COR-L47 (cell line): Measurements from ENCODE around the gene SLA2.
"Not testable (repeated sequence)": the region's sequence is repeated elsewhere in the genome, so short reads cannot be mapped to it uniquely, and the experiment has no call there.

Source experiments
- DNase-seq: peaks from one replicate; lab custom pipeline; 2025; lab: John Stamatoyannopoulos, UW

Gene SLA2, protein sequence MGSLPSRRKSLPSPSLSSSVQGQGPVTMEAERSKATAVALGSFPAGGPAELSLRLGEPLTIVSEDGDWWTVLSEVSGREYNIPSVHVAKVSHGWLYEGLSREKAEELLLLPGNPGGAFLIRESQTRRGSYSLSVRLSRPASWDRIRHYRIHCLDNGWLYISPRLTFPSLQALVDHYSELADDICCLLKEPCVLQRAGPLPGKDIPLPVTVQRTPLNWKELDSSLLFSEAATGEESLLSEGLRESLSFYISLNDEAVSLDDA

DNA sequence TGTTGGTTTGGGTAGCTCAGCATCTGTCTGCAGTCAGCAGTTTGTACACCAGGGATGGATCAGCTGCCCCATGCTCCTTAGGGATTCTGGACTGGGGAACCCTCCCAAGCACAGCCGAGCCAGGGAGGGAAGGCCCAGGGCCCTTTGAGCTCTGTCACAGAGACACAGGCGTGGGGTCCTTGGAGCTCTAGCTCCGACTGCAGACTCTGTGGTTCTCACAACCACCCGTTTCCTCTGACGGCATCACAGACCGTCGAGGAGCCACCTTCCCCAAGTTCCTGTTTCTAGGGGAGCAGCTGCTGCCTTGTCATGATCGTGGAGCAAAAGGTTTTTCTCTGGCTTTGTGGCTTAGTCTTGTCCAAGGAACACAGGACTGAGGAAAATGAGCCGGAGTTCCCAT is at the start of gene SLA2:
Gene SLA2, minus strand, starts transcription at position 199 of the 400 bp plus-strand sequence. CDS start 4,861 bp downstream, outside the sequence.
- no peak for DNase-seq

DNA sequence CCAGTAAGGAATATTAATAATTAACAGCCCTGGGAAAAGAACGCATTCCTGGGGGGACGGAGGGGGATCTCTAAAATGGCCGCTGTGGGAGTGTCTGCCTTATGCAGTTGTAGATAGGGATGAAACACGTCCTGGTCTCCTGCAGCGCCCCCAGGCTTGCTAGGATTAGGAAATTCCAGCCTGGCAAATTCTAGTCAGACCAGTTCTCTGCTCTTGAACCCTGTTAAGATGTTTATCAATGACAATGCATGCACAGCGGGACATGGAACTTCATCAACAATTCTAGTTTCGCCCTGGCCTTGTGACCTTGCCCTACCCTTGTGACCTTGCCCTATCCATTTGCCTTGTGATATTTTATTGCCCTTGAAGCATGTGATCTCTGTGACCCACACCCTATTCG is 49.5 kb upstream of the SLA2 start:
- not testable (repeated sequence) for DNase-seq

DNA sequence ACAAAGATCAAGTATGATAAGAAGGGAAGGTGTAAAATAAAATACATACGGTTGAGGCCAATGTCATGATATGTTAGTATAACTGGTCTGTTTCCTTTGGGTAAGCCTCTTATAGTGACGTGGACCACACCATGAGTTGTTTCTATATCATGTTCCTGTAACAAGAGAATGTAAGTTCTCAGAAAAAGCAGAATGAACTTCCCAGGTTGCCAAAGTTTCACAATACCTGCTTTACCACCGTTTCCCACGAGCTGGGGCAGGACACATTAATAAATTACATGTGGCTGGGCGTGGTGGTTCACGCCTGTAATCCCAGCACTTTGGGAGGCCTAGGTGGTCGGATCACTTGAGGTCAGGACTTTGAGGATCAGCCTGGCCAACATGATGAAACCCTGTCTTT is 42.6 kb upstream of the SLA2 start:
- DNase-seq: no peak

DNA sequence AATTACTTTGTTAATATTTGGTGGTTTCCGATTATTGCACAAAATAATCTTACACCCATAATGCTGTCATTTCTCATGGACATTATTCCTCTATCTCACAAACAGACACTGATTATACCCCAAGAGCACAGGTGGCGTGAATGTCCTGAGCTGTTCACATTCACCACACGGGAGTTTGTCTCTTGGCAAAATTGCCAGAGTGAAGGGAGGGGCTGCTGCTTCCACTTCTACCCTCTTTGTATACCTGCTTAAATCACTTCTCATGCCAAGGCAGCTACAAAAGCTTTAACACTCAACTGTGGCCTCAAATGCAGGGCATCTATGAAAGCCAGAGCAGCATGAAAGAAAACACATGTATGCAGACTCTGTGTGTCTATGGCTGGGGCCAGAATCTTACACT is 41.9 kb upstream of the SLA2 start:
- no peak for DNase-seq

DNA sequence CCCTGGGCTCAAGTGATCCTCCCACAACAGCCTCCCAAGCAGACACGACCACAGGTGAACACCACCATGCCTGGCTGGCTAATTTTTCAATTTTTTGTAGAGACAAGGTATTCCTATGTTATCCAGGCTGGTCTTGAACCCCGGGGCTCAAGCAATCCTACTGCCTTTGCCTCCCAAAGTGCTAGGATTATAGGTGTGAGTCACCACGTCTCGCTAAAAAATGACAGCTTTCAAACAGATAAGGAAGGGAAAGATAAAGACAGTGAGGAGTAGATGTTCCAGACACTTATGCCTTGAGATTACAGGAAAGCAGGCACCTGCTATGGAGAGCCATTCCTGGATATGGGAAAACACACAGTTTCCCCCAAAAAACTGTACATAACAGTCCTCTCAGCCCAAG is 40.9 kb upstream of the SLA2 start:
- no peak for DNase-seq

DNA sequence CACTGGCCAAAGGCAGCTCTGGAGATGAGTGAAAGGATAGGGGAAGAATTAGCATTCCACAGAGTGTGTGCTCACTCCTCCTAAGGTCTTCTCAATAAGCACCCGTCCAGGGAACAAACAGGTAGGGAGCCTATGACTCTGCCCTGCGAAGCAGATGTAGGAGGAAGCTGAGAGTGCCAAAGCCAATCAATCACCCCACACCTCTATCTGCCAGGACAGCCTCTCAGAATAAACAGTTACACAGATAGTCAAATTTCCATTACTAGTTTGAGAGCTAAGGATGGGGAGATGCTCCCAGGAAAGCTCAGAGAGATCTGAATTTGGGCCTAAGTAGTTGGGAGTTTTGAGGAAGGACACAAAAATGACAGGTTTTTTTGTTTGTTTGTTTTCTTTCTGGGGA is 40.5 kb upstream of the SLA2 start:
- no peak for DNase-seq

DNA sequence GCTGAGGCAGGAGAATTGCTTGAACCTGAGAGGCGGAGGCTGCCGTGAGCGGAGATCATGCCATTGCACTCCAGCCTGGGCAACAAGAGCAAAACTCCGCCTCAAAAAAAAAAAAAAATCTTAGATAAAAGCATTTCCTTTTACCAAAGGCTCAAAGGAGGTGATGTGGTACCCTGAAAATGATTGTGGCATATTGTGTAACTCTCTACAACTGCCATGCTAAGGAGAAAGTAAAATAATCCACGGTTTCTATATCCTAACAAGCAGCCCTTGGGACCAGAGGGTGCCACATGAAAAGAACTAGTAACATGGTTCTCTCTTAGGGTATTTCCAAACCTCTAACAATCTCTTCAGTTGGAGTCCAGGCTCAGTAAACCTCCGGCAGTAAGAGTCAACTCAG is 38.8 kb upstream of the SLA2 start:
- DNase-seq: no peak

DNA sequence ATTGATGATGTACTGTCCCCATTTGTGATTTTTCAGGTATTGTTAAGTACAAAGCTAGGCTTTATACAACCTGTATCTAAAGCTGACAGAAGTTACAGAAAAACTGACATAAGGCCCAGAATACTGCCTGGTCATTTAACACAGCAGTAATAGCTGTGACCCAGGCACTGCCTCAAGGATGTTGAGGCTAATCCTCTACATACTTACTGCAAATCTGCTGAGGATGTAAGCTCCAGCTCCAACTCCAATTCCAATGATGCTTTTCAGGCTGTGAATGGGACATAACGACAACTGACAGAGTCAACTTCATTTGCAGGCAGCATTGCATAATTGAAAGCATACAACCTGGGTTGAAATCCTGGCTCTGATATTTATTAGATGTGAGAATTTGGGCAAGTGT is 36.3 kb upstream of the SLA2 start:
- DNase-seq: no peak

DNA sequence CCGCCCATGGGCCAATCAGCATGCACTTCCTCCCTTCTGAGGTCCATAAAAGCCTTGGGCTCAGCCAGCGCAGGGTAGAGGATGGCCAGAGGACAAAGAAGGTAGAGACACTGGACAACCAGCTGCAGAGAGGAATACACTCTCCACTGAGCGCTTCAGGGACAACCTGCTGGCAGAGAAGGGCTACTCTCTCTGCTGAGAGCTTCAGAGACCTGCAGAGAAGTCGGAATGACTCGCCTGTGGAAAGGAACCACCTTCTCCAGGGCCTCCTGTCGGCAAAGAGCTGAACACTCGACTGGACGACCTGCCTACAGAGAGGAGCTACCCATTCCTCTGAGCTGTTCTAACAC is 31.4 kb upstream of the SLA2 start:
- DNase-seq: no peak

DNA sequence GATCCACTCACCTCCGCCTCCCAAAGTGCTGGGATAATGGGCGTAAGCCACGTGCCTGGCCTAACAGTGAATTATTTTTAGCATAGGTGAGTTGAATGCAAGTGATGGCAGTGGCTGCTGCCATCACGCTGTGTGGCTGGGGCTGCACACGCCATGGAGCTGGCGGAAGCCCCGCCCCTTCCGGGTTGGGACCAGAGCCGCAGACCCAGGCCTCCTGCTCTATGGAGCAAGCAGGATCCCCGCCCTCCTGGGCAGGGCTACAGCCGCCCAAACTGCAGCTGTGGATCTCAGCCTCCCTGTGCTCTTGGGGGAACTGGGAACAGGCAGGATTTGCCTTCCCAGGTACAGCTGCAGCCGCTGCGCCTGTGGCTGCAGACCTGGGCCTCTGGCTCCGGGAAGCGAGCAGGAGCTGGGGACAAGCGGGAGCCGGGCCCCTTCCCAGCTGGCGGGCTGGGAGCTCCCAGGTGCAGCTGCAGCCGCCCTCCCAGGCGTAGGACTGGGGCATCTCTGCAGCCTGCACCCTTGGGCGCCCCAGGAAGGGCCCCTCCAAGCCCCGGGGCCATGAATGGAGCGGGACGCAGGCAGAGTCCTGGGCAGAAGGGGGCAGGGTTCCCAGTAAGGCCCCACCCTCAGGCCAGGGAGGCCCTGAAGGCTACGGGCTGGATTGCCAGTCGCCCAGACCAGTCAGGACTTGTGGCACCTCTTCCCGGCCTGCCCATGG is 30.9 kb upstream of the SLA2 start:
- no peak for DNase-seq

DNA sequence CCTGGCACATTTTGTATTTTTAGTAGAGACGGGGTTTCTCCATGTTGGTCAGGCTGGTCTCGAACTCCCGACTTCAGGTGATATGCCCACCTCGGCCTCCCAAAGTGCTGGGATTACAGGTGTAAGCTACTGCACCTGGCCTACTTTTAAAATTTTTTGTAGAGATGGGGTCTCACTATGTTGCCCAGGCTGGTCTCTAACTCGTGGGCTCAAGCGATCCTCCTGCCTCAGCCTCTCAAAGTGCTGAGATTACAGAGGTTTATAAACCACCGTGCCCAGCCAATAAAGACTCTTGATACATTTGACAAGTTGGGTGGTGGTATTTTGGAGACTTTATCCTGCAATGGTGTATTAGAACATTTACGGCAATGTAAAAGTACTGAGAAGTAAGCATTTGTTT is 29.5 kb upstream of the SLA2 start:
- not testable (repeated sequence) for DNase-seq

DNA sequence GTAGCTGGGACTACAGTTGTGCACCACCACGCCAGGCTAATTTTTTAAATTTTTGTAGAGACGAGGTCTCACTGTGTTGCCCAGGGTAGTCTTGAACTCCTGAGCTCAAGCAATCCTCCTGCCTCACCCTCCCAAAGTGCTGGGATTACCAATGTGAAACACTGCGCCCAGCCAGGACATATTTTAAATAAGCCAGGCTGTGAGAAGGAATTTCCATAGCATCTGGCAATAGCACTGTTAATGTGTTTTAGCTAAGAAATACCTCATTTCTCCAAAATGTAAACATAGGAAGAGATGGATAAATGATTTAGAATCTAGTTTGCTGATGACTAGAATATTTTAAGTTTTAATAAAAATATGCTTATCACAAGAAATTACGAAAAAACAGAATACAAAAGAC is 27.0 kb upstream of the SLA2 start:
- no peak for DNase-seq

DNA sequence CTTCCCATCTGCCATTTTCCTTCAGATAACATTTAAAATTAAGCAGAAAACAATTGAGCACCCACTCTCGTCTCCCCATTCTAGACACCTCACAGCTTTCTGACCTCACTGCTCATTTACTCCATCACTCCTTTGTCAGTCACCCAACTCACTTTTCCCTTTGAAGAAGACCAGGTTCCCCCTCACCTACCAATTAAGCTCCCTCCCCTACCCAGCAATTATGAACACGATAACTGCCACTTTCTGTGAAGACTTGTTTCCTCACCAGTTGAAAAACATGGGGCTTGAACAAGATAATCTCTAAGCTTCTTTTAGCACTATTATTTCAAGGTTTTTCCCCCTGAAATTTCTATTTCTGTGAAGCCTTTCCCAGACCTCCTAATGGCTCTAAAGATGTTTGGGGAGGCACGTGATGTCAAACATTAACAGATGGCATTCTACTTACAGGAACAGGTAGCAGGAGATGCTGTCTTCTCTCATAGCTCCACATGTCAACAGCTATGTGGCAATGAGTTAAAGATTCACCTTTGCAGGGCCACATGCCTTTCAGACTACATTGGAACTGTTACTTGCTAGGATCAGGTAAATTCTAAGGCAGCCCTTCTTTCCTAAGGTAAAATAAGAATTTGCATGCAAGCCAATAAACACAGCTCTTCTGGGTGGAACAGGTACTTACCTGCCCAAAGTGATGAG is 24.8 kb upstream of the SLA2 start:
- DNase-seq: no peak

DNA sequence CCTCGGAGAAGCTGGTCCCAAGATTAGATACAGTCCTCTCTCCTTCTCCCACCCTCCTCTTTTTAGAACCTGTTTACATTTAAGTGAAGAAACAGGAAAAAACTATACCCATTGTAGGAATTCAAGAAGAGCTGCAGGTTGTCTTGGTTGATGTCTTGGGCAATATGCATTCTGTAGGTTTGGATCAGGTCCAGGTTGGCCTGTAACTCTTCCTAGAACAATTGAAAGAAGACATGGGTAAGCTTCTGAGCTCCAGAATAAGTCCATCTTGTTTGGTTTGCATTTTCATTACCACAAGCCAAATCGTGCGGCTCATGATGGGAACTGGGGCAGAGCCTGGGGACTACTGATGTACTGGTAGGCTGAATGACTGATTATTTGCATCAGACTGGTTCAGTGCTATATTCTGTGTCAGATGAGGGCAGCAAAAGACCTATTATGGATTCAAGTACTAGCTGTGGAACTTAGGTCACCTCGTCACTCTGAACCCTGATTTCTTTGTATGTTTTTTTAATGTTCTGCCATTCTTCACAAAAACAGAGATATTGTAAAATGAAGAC is 20.3 kb upstream of the SLA2 start:
- DNase-seq: no peak

DNA sequence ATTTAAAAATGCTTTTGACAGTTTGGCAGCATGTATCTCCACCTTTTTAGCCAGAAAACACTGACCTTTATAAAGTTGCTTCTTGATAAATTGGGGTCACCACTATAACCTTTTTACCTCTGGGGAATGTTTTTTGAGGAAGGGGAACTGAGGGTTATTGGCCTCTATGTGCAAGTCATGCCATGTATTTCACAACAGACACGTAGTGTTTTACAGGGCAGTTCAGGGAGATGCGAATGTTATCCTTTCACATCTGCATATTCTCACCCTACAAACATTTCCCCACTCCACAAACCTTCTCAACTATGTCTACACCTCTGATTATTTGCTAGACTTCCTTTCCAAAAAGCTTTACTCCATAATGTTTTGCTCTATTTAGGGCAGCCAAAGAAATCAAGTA is 17.0 kb upstream of the SLA2 start:
- no peak for DNase-seq

DNA sequence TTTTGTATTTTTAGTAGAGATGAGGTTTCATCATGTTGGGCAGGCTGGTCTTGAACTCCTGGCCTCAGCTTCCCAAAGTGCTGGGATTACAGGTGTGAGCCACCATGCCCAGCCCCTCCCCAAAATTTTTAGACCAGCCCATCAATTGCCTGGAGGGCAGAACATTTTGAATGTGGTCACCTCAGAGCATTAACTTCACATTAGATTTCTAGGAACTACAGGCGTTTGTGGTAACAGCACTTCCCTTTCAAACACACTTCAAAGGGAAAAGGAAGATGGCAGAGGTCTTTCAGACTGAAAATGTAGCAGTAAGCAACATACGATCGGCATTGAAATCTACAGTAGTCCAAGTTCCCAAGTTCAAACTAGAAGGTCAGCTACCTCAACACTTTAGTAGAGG is 12.3 kb upstream of the SLA2 start:
- DNase-seq: no peak

DNA sequence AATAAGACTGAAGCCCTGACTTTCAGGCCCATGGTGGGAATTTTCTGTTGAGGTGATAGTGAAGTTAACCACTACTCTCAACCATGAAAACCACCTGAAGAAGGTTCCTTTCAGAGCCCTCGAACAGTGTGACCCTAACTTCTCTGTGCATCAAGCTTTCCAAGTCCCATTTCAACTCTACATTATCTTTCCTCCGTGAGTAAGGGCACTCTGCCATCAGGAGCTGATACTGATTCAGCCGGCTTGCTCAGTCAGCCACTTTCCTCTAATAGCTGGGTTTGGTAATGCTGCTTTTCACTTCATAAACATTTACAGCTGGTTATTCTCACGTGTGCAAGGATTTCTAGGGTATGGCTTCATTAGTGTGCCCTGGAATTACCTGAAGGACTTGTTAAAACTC is 10.7 kb upstream of the SLA2 start:
- DNase-seq: no peak

DNA sequence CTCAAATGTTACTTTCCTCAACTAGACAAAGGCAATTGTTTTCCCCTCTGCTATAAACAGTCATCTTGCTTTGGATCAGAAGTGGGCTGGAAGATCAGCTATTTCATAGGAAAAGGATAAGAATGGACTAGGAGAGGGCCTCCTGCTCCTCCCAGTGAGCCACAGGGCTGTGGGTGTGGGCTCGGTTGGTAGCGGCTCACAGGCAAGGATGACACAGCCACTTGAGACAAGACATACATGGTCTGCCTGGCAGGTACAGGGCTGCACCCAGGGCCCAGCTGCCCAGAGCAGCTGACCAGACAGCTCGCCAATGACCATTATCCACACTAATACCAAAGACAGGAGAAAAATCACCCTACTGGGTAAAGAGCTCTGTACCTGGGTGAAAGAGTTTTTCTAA is 9.0 kb upstream of the SLA2 start:
- DNase-seq: no peak

DNA sequence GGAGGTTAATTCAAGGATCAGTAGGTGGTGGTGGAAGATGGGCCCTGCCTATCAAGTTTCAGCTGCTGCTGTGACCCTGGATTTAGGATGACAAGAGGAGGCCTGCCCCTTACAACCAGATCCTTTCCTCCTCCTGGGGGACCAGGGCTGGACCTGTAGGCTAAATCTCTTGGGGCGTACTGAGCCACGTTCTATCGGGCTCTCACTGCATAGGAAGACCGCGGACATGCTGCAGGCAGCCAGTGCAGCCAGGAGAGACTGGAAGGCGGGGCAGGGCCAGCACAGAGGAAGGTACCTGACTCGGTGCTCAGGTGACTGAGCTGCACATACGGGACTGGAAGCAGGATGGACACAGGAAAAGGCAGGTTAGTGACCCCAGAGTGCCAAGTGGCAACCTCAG is 8.5 kb upstream of the SLA2 start:
- no peak for DNase-seq

DNA sequence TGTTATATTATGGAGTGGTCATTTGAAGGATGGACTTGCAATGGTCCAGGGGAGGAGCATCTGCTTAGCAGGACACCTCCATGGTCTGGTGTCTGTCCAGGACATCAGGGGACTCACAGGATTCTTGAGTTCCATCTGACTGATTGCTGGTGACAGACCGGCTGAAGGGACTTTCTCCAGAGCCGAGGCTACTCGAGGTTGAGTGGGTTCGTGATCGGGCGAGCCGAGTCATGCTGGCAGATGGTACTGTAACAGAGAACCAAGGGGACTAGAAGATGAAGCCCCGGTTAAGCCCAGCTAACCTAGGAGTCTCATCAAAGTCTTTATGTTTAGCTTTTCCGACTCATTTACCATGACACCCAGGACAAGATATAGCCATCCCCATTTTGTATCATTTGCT is 7.5 kb upstream of the SLA2 start:
- no peak for DNase-seq

DNA sequence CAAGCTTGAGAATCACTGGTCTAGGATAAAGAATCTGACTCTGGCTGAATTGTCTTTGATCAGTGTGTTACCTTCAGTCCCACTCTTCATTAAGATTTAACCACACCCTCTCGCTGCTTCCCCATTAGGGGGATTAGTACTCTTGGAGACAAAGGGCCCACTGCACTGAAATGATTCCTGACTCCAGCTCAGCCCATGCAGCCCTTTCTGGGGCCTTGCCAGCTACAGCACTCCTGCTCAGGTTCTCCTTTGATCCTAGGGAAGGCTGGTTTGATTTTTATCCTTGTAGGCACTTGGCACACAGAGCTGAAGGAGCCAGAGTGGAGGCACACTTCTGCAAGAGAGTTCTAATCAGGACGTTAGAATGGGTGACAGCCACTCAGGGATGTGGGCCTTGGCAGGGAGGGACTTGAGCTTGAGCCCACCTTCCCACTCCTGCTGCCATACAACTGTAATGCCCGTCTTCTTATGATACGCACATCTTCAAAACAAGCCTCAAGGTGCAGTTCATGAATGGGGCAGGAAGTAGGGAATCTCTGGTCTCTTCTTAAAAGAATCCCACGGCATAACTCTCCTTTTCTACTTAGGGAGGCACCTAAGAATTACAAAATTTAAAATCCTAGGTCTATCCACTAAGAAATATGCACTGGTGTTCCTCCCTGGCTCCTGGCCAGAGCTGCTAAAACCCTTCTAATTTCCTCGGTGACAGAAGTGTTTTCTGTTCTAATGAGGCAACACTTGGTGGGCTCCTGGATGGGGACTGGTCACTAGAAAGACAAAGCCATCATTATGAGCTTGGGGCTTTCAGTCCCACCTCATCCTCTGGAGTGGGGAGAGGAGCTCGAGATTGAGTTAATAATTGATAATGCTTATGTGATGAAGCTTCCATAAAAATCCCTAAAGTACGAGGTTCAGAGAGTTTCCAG is 1.5 kb upstream of the SLA2 start:
- no peak for DNase-seq

DNA sequence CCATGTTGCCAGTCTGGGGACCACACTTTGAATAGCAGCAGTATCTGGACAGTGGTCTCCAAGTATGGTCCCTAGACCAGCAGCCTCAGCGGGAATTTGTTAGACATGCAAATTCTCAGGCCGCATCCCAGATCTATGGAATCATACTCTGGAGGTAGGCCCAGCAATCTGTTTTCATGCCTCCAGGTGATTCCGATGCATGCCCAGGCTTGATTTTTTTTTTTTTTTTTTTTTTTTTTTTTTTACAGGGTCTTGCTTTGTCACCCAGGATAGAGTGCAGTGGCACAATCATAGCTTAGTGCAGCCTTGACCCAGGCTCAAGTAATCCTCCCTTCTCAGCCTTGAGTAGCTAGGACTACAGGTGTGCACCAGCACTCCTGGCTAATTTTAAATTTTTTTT is 682 bp upstream of the SLA2 start:
- DNase-seq: no peak
